ENCODE results near the gene PATE2.

Gene PATE2

GRCh38 chr11:125778728-125779127, at the start of gene PATE2:
PATE2 (minus strand) TSS chr11:125778828; CDS start chr11:125778773, 55 bp downstream.
- DNase-seq: no peak

- no peak for DNase-seq
These were observed 29.3 kb upstream of the PATE2 start for GRCh38 chr11:125807909-125808308.

GRCh38 chr11:125802387-125802786, 23.8 kb upstream of the PATE2 start:
- no peak for DNase-seq

GRCh38 chr11:125799808-125800207, 21.2 kb upstream of the PATE2 start:
- DNase-seq: no peak

- DNase-seq: no peak
These were observed 19.0 kb upstream of the PATE2 start for GRCh38 chr11:125797641-125798040.

GRCh38 chr11:125790825-125791224, 12.2 kb upstream of the PATE2 start:
- no peak for DNase-seq

- DNase-seq: no peak
These were observed 9.2 kb upstream of the PATE2 start, which contains the start of gene PATE3 for GRCh38 chr11:125787827-125788226. PATE3 (plus strand) TSS chr11:125788127; CDS start chr11:125788152, 25 bp downstream.

GRCh38 chr11:125784678-125785077, 6.0 kb upstream of the PATE2 start:
- no peak for DNase-seq

GRCh38 chr11:125777309-125777708, 1.3 kb downstream of the PATE2 start:
- DNase-seq: no peak

GRCh38 chr11:125773516-125773915, 5.1 kb downstream of the PATE2 start:
- DNase-seq: no peak

GRCh38 chr11:125772834-125773505, 5.7 kb downstream of the PATE2 start:
- DNase-seq: no peak

- no peak for DNase-seq
These were observed 8.0 kb downstream of the PATE2 start for GRCh38 chr11:125770583-125770982.

GRCh38 chr11:125768336-125769046, 10.1 kb downstream of the PATE2 start:
- no peak for DNase-seq

- no peak for DNase-seq
These were observed 12.4 kb downstream of the PATE2 start for GRCh38 chr11:125766251-125766650.

- no peak for DNase-seq
These were observed 15.1 kb downstream of the PATE2 start for GRCh38 chr11:125763483-125763882.

GRCh38 chr11:125762445-125762844, 16.2 kb downstream of the PATE2 start:
- no peak for DNase-seq

- DNase-seq: no peak
These were observed 22.6 kb downstream of the PATE2 start for GRCh38 chr11:125756050-125756449.

- DNase-seq: no peak
These were observed 28.0 kb downstream of the PATE2 start for GRCh38 chr11:125750629-125751028.

- no peak for DNase-seq
These were observed 32.6 kb downstream of the PATE2 start, which contains the start of gene PATE1 for GRCh38 chr11:125745979-125746378. PATE1 (plus strand) TSS chr11:125746279; CDS start chr11:125746305, 26 bp downstream.

- no peak for DNase-seq
These were observed 34.9 kb downstream of the PATE2 start for GRCh38 chr11:125743681-125744080.

- no peak for DNase-seq
These were observed 38.0 kb downstream of the PATE2 start for GRCh38 chr11:125740617-125741016.

GRCh38 chr11:125728969-125729368, 49.7 kb downstream of the PATE2 start:
- no peak for DNase-seq
